Measurements from ENCODE around the gene TANGO6.
A peak's percentile ranks its signal among the peaks of the same experiment; 100 is the strongest.
"Not testable (repeated sequence)": the region's sequence is repeated elsewhere in the genome, so short reads cannot be mapped to it uniquely, and the experiment has no call there.

The TANGO6 gene

DNA sequence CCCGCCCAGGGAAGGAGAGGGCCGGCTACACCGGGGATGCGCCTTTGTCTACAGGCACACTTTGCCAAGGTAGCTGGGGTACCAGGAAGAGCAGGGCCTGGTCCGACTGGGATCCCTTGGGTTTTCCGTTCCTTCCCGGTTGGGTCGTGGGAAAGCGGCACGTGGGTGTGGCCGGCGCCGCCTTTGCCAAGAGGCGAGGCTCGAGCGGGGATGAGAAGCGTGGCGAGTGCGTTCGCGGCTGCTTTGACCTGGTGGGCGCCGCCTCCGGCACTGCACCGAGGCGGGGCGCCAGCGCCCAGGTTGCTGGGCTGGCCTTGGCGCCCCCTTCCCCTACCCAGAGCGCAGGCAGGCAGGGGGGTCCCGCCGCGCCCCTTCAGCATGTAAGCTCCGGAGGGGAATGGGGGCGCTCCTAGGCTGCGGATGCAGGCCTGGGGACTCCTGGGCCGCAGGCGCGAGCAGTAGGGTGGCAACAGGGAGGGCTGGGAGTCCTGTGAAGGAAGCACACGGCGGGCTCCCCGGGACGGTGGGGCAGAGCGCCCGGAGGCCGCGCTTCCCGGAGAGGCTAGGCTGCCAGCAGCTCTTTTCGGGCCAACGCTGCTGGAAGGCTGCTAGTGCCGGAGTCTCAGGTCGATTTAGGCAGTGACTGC is 264.1 kb downstream of the TANGO6 start:
- DNase-seq, result no peak

GRCh38 chr16:69108064-69108904 is 265.0 kb downstream of the TANGO6 start:
- no peak for DNase-seq

DNA sequence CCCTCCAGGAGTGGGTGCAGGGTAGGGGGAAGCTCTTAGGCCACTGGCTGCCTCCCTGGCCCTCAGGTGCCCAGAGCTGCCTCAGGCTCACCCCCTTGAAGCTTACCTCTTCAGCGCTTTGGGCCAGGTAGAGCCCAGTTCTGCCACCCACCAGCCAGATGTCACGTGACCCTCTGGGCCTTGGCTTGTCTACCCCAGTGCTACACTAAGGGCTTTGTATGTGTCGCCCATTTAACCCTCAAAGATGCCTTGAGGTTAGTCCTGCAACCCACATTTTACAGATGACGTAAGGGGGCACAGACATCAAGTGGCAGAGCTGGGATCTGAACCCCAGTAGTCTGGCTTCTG is 265.5 kb downstream of the TANGO6 start:
- DNase-seq, result no peak

DNA sequence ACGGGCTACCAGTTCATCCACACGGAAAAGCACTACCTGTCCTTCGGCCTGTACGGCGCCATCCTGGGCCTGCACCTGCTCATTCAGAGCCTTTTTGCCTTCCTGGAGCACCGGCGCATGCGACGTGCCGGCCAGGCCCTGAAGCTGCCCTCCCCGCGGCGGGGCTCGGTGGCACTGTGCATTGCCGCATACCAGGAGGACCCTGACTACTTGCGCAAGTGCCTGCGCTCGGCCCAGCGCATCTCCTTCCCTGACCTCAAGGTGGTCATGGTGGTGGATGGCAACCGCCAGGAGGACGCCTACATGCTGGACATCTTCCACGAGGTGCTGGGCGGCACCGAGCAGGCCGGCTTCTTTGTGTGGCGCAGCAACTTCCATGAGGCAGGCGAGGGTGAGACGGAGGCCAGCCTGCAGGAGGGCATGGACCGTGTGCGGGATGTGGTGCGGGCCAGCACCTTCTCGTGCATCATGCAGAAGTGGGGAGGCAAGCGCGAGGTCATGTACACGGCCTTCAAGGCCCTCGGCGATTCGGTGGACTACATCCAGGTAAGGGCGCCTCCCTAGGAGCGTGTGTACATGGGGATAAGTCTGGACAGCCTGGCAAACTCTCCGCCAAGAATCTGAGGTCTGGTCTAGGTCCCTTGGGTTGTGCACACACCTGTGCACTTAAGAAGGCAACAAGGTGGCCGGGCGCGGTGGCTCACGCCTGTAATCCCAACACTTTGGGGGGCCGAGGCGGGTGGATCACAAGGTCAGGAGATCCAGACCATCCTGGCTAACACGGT is 266.3 kb downstream of the TANGO6 start:
- DNase-seq, result no peak

DNA sequence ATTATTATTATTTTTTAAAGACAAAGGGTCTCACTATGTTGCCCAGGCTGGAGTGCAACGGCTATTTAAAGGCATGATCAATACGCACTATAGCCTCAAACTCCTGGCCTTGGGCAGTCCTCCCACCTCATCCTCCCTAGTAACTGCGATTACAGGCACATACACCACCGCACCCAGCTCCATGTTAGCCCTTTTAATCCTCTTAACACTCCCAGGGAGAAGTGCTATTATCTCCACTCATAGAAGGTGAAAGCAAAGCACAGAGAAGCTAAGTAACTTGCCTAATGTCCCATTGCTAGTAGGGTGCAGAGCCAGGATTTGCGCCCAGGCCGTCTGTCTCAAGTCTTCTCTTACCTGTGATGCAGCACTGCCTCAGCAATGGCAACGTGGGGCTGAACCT is 267.1 kb downstream of the TANGO6 start:
- DNase-seq, result no peak

GRCh38 chr16:69111216-69111875 is 268.0 kb downstream of the TANGO6 start:
- no peak for DNase-seq

- no peak for DNase-seq
Measured at GRCh38 chr16:69111876-69112230, 268.5 kb downstream of the TANGO6 start.

DNA sequence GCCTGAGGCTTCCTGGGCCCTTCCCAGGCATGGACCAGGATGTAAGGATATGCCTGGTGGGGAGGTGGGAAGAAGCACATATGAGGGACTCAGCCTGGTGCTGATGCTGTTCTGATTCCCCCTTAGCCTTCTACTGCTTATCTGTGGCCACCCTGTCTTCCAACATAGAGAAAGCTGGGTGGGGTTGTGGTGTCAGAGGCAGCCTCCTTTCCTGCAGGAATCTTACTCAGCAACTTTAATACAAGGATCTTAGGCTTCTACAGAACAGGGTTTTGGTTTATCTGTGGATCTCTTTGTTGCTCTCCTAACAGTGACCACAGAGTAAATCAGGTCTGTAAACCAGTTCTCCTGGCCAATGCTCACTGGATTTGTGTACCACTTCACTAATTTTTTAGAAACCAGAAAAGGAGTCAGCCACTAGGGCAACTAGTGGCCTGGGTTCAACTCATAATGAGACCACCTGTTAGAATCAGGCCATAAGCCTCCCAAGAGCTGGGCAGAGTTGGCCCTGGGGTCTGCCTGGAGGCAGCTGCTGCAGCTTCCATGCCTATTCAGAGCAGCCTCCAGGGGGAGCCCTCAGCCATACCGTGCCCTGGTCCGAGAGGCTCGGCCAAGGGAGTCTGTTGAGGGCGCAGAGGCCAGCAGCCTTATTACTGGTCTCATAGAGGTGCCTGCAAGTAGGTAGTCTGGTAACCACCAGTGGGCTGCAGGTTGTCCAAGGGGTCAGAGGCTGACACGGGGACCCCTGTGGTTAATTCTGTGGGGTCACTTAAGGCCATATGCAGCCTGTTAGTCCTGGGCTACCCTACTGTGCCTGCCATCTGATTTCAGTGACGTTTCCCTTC is 269.2 kb downstream of the TANGO6 start:
- peak; percentile 69 for DNase-seq

GRCh38 chr16:69113216-69113615 is 269.9 kb downstream of the TANGO6 start:
- DNase-seq, result no peak

DNA sequence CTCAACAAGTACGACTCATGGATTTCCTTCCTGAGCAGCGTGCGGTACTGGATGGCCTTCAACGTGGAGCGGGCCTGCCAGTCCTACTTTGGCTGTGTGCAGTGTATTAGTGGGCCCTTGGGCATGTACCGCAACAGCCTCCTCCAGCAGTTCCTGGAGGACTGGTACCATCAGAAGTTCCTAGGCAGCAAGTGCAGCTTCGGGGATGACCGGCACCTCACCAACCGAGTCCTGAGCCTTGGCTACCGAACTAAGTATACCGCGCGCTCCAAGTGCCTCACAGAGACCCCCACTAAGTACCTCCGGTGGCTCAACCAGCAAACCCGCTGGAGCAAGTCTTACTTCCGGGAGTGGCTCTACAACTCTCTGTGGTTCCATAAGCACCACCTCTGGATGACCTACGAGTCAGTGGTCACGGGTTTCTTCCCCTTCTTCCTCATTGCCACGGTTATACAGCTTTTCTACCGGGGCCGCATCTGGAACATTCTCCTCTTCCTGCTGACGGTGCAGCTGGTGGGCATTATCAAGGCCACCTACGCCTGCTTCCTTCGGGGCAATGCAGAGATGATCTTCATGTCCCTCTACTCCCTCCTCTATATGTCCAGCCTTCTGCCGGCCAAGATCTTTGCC is 271.1 kb downstream of the TANGO6 start:
- no peak for DNase-seq

DNA sequence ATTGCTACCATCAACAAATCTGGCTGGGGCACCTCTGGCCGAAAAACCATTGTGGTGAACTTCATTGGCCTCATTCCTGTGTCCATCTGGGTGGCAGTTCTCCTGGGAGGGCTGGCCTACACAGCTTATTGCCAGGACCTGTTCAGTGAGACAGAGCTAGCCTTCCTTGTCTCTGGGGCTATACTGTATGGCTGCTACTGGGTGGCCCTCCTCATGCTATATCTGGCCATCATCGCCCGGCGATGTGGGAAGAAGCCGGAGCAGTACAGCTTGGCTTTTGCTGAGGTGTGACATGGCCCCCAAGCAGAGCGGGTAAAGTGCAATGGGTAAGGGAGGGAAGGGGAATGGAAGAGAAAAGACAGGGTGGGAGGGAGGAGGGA is 271.6 kb downstream of the TANGO6 start:
- DNase-seq, result no peak

DNA sequence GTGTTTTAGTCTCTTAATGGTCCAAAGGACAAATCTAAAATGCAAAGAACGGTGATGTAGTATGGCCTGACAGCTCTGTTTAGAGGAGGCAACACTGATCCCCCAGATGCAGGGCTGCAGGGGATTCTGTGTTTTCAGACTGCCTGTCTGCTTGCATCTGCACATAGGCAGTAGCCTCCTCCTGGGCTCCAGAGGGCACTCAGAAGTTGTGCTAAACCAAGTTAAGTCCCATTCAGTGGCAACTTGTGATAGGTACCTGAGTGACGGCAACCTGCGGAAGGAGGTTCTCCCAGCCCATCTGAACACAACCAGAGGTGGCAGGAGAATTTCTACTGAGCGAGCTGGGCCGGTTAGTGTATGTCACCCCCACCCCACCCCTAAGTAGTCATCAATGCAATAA is 272.0 kb downstream of the TANGO6 start:
- no peak for DNase-seq

- DNase-seq, result no peak
Measured at GRCh38 chr16:69115837-69116236, 272.5 kb downstream of the TANGO6 start.

GRCh38 chr16:69116256-69116875 is 273.0 kb downstream of the TANGO6 start:
- no peak for DNase-seq

DNA sequence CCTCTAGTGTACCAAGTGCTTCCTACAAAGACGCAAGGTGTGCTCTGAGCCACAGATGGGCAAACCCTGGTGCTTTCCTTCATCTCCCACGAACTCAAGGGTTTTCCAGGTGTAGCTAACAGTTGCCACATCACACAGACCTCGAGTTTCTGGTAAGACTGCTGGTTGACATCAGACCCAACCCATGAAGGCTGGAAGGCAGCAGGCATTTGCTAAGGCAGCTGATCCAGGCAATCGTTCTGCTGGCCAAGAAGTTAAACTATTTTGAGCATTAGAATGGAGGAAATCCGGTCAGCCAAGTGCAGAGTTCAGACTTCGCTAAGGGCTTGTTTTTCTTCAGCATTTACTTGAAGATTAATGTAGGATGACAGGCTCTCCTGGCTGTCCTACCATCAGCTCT is 273.6 kb downstream of the TANGO6 start:
- DNase-seq, result no peak

DNA sequence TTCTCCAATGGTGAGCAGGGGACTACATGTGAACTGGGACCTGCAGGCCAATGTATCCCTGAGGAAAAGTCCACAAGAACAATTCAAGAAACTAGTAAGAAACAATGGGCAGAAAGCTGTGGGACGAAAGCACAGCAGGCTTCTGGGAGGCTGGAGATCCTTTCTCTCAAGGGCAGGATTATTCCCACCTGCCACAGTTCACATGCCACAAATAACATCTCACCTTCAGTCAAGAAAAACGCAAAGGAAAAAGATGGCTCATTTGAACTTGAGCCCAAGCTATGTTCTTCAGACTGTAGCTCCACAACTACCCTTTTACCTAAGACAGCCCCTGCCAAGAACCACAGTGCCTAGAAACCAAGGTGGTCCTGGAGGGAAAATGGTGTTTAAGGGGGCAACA is 275.1 kb downstream of the TANGO6 start:
- DNase-seq, result no peak

DNA sequence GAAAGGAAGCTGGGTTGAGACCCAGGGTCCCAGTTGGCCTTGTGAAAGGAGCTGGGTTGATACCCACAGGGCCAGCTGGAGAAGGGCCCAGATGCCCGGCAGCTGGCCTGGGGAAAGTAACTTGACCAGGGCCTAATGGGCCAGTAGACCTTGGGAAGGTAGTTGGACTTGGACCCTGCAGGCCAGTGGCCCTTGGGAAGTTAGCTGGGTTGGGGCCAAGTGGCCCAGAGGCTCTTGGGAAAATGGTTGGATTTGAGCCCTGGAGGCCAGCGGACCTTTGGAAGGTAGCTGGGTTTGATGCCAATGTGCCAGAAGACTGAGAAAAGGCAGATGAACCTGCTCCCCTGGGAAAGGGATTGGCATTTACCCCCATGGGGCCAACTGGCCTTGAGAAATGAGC is 275.7 kb downstream of the TANGO6 start:
- DNase-seq, result no peak

- DNase-seq, result no peak
Measured at GRCh38 chr16:69119536-69119935, 276.2 kb downstream of the TANGO6 start.

GRCh38 chr16:69120096-69120664 is 276.8 kb downstream of the TANGO6 start:
- DNase-seq, result no peak

DNA sequence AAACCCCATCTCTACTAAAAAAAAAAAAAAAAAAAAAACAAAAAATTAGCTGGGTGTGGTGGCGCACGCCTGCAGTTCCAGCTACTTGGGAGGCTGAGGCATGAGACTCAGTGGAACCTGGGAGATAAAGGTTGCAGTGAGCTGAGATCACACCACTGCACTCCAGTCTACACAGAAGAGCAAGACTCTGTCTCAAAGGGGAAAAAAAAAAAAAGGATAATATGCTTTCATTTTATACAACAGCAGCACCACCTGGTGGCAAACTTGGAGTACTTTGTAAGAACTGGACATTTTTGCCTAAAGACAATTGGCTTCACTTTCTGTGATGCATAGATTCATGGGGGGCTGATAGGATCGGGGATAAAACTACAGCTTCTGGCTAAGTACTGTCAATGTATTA is 280.6 kb downstream of the TANGO6 start:
- DNase-seq, result peak; percentile 84

DNA sequence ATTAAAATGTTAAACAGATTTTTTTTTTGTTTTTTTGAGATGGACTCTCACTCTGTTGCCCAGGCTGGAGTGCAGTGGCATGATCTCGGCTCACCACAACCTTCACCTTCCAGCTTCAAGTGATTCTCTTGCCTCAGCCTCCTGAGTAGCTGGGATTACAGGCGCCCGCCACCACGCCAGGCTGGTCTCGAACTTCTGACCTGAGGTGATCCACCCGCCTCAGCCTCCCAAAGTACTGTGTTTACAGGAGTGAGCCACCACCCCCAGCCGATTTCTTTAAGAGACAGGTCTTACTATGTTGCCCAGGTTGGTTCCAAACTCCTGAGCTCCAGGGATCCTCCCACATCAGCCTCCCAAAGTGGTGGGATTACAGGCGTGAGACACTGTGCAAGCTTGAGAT is 281.1 kb downstream of the TANGO6 start:
- DNase-seq, result not testable (repeated sequence)

Measured in OCI-M1 (cell line).